H1 (cell line): ENCODE data around the gene CACNA1D. TPM values are rescaled to one million over a fixed set of nuclear protein-coding genes. Genes with fewer than 3 reads are reported as not detected.

Experiments used
- GTF2F1 ChIP-seq: IDR thresholded peaks from 2 replicates; pipeline ENCODE4 v1.6.1; 2012; ENCODE audit warnings: low read depth, low read length, improper control_type of control experiment, borderline replicate concordance
- KDM4A ChIP-seq: IDR thresholded peaks from one replicate; pipeline ENCODE4 v1.7.1; 2012; ENCODE audit warnings: low read depth, mild to moderate bottlenecking, moderate library complexity, low read length, inconsistent platforms; ENCODE audit not compliant: severe bottlenecking
- SIRT6 ChIP-seq: IDR thresholded peaks from one replicate; pipeline ENCODE4 v1.7.1; 2012; ENCODE audit warnings: low read length, inconsistent platforms
- polyA plus RNA-seq, 7 experiments: library from polyadenylated mRNA; depleted of rRNA in 3 of 7; stranded (reverse) in 5 of 7; unstranded in 2 of 7; fragments of >200 nt in 5 of 7; fragments of 200-250 nt in 2 of 7; gene quantifications; 1 replicate in 5 of 7; 2 replicates in 1 of 7; 4 replicates in 1 of 7; pipeline versions ENCODE4 v1.2.1 to v1.2.3, GENCODE V29; 2011 to 2013; ENCODE audit warnings: missing spikeins in 2 of 7, mixed read lengths in 2 of 7
- total RNA-seq: library from RNA; stranded (reverse); fragmentation: NEBNext Ultra II Directional; extraction: Animal tissue kit (Norgen Biotek cat#: 25700); gene quantifications from 2 replicates; pipeline ENCODE4 v1.2.1, GENCODE V29; 2021

The CACNA1D gene
- total and polyA plus RNA-seq, 2 of the 8 experiments (the other 6 are each of a cell fraction or from before 2014, with no cell fraction given): 2.0 to 2.9 TPM

DNA sequence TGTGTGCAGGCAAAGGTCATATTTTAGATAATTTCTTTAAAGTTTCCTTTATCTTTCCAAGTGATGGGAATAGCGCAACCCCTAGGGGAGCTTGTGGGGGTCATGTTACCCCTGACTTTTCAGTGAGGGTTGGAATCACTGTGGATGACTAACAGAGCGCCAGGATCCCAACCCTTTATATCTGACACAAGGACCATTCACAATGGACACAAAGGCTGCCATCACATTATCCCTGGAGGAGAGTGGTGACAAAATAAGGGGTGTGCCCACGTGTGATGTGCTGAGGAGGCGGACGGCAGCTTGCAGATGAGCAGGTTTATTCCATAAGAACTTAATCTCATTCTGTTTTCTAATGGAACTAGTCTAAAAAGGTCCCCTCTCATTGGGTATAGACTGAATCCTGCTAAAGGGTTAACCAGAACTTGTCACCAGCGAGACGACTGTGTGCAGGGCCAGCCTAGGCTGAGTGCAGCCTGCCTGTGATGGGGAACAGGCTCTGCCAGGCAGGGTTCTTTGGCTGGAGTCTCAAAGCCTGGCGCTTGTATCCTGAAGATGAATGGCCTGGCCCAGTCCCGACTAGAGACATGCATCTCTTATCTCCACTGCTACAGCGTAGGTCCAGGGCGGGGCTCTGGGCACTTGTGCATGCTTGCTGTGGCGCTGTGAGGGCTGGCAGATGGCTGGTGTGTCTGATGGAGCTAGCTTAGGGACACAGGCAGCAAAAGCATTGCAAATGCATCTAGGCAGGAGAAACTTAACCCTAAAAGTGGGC is 301.6 kb downstream of the CACNA1D start (continued):
- no peak for TF ChIP-seq SIRT6
- TF ChIP-seq GTF2F1: no peak
- no peak for TF ChIP-seq KDM4A
